Endothelial cell (in vitro differentiated cells): ENCODE data around the gene DNAJB4. TPM values are rescaled to one million over a fixed set of nuclear protein-coding genes. Genes with fewer than 3 reads are reported as not detected.

Experiments used
- DNase-seq: peaks from one replicate; pipeline ENCODE4 v3.0.0; 2021; ENCODE audit warnings: low spot score
- H3K27ac Mint-ChIP-seq: one replicate; pipeline ENCODE4 v1.8.0; 2021; ENCODE audit warnings: mixed read lengths, inconsistent platforms; ENCODE audit not compliant: unreplicated experiment
- H3K27me3 Mint-ChIP-seq: one replicate; pipeline ENCODE4 v1.8.0; 2021; ENCODE audit warnings: mild to moderate bottlenecking, moderate library complexity, mixed read lengths, inconsistent platforms; ENCODE audit not compliant: unreplicated experiment
- H3K36me3 Mint-ChIP-seq: one replicate; pipeline ENCODE4 v1.8.0; 2021; ENCODE audit warnings: mild to moderate bottlenecking, low read depth, mixed read lengths, inconsistent platforms; ENCODE audit not compliant: unreplicated experiment
- H3K4me1 Mint-ChIP-seq: one replicate; pipeline ENCODE4 v1.8.0; 2021; ENCODE audit warnings: mild to moderate bottlenecking, mixed read lengths, inconsistent platforms; ENCODE audit not compliant: unreplicated experiment
- H3K4me3 Mint-ChIP-seq: one replicate; pipeline ENCODE4 v1.8.0; 2021; ENCODE audit warnings: mild to moderate bottlenecking, mixed read lengths, inconsistent platforms; ENCODE audit not compliant: unreplicated experiment
- H3K9me3 Mint-ChIP-seq: one replicate; pipeline ENCODE4 v1.8.0; 2021; ENCODE audit warnings: mixed read lengths, inconsistent platforms; ENCODE audit not compliant: unreplicated experiment
- total RNA-seq: library from RNA; stranded (reverse); fragmentation: NEBNext Ultra II Directional; extraction: Animal tissue kit (Norgen Biotek cat#: 25700); gene quantifications from one replicate; pipeline ENCODE4 v1.2.1, GENCODE V29; 2021; ENCODE audit not compliant: unreplicated experiment
- TF ChIP-seq, protein P1 (sequence below): fragments of 200-600 bp; sonication (generic); IDR thresholded peaks from one replicate; pipeline ENCODE4 v1.5.0; 2021; ENCODE audit warnings: antibody characterized with exemption; ENCODE audit not compliant: unreplicated experiment

DNAJB4 gene
- total RNA-seq, 1 donor from 2014 or later, result 22.1 TPM

GRCh38 chr1:77961392-77961791 lies 43.3 kb upstream of the DNAJB4 start:
- Mint-ChIP-seq H3K27me3 (peaks cover 2% of the 10 kb centered on the region), H3K4me1 (no peaks in the 10 kb centered on the region), H3K9me3 (no peaks in the 10 kb centered on the region), H3K36me3 (peaks cover 45% of the 10 kb centered on the region), H3K4me3 (no peak overlapping the region), H3K27ac (no peak overlapping the region)
- TF ChIP-seq, protein P1, sequence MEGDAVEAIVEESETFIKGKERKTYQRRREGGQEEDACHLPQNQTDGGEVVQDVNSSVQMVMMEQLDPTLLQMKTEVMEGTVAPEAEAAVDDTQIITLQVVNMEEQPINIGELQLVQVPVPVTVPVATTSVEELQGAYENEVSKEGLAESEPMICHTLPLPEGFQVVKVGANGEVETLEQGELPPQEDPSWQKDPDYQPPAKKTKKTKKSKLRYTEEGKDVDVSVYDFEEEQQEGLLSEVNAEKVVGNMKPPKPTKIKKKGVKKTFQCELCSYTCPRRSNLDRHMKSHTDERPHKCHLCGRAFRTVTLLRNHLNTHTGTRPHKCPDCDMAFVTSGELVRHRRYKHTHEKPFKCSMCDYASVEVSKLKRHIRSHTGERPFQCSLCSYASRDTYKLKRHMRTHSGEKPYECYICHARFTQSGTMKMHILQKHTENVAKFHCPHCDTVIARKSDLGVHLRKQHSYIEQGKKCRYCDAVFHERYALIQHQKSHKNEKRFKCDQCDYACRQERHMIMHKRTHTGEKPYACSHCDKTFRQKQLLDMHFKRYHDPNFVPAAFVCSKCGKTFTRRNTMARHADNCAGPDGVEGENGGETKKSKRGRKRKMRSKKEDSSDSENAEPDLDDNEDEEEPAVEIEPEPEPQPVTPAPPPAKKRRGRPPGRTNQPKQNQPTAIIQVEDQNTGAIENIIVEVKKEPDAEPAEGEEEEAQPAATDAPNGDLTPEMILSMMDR, result no peak
- no peak for DNase-seq

- Mint-ChIP-seq H3K27me3 (peaks cover 2% of the 10 kb centered on the region), H3K4me1 (no peaks in the 10 kb centered on the region), H3K27ac (no peak overlapping the region), H3K9me3 (no peaks in the 10 kb centered on the region), H3K36me3 (peaks cover 46% of the 10 kb centered on the region), H3K4me3 (peak overlapping the region; percentile 6)
- TF ChIP-seq, protein P1, result no peak
- no peak for DNase-seq
Measured at GRCh38 chr1:77966291-77966690, 38.4 kb upstream of the DNAJB4 start.

DNA sequence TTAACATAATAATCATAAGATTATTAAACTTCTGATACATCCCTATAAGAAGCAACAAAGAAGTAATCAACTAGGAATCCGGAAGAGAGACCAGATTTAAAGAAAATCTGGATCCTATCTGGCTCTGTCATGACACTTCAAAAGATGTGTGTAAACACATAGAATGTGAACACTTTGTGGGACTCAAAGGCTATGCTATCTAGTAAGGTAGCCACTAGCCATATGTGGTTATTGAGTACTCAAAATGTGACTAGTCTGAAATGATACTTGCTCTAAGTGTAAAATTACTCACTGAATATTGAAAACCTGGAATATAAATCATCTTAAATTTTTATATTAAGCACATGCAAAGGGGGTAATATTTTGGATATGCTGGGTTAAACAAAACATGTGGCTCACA lies 34.5 kb upstream of the DNAJB4 start:
- no peak for DNase-seq
- TF ChIP-seq, protein P1, result no peak
- Mint-ChIP-seq H3K27ac (no peak overlapping the region), H3K4me3 (no peak overlapping the region), H3K4me1 (peaks cover 8% of the 10 kb centered on the region), H3K9me3 (no peaks in the 10 kb centered on the region), H3K27me3 (no peaks in the 10 kb centered on the region), H3K36me3 (peaks cover 22% of the 10 kb centered on the region)

DNA sequence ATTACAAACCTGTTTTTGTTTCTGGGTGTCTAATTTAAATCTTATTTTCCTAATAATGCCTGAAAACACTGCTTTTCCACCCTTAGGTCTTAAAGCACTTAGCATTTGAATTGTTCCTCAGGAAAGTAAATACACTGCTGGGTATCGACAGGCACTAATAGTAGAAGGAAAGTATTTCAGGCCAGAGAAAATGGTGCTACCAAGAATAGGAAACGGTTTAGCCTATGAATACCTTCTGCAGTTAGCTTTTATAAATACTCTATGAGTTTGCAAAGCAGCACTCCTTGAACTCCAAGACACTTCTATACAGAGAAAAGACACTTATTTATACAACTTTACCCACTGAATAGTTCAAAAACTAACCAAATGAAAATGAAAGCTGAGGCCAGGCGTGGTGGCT lies 32.7 kb upstream of the DNAJB4 start:
- peaks cover 16% of the 10 kb centered on the region for H3K36me3 Mint-ChIP-seq
- H3K4me3 Mint-ChIP-seq, result no peak overlapping the region
- H3K4me1 Mint-ChIP-seq, result peaks cover 24% of the 10 kb centered on the region
- TF ChIP-seq, protein P1, result no peak
- no peak overlapping the region for H3K27ac Mint-ChIP-seq
- H3K9me3 Mint-ChIP-seq, result no peaks in the 10 kb centered on the region
- H3K27me3 Mint-ChIP-seq, result no peaks in the 10 kb centered on the region
- no peak for DNase-seq

GRCh38 chr1:77975386-77975785 lies 29.4 kb upstream of the DNAJB4 start:
- Mint-ChIP-seq H3K27me3 (peaks cover 2% of the 10 kb centered on the region), H3K9me3 (no peaks in the 10 kb centered on the region), H3K27ac (no peak overlapping the region), H3K4me3 (no peak overlapping the region), H3K4me1 (peaks cover 31% of the 10 kb centered on the region), H3K36me3 (peaks cover 5% of the 10 kb centered on the region)
- DNase-seq, result no peak
- TF ChIP-seq, protein P1, result no peak
